ENCODE measurements around the gene CHRNA4.

The CHRNA4 gene

DNA sequence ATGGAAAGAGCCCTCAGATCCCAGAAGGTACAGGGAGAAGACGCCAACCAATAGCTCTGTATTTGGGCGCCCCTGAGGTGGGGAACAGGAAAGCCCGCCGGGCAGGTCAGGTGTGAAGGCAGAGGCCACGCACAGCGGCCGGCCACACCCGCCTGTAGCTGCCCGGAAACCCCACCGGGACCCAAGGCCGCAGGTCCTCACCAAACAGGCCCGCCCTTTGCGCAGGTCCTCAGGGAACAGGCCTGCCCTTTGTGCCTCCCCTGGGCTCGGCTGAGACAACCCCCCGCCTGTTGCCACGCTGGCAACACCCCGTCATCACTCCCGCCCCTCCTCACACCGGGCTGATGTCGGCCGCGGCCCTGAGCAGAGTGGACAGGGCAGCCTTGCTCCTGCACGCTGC lies 44.9 kb upstream of the CHRNA4 start:
- no peak overlapping the region for H3K4me3 ChIP-seq (ENCODE audit: low read length)
- TF ChIP-seq, protein P1, sequence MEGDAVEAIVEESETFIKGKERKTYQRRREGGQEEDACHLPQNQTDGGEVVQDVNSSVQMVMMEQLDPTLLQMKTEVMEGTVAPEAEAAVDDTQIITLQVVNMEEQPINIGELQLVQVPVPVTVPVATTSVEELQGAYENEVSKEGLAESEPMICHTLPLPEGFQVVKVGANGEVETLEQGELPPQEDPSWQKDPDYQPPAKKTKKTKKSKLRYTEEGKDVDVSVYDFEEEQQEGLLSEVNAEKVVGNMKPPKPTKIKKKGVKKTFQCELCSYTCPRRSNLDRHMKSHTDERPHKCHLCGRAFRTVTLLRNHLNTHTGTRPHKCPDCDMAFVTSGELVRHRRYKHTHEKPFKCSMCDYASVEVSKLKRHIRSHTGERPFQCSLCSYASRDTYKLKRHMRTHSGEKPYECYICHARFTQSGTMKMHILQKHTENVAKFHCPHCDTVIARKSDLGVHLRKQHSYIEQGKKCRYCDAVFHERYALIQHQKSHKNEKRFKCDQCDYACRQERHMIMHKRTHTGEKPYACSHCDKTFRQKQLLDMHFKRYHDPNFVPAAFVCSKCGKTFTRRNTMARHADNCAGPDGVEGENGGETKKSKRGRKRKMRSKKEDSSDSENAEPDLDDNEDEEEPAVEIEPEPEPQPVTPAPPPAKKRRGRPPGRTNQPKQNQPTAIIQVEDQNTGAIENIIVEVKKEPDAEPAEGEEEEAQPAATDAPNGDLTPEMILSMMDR (conservative IDR thresholded peaks at IDR 0.05; ENCODE audit: low read depth, low read length): no peak
- no peak for DNase-seq (ENCODE audit: low read depth)

DNA sequence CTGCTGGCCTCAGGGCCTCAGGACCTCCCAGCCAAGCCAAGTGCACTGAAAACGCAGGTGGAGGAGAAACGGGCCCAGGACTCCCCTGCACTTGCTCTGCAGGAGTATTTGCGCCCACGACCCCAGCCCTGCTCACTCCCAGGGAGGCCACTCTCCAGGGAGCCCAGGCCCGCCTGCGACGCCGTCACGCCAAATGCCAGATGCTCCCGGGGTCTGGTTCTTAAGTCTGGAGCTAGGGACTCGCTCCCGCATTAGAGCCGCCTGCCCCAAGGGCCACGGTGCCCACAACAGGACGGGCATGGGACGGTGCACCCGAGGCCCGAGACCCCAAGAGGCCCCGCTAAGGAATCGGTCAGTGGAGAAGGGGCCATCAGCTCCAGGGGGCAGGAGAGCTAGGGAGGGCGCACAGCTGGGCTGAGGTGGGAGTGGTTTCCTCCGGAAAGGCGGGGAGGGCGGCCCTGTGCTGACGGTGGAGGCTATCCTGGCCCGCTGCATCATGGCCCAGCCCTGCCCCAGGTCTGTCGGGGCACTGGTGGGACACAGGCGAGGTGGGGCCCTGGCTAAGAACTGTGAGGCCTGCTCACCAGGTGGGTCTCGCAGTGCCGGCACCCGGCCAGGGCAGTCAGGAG lies 44.1 kb upstream of the CHRNA4 start:
- H3K4me3 ChIP-seq (ENCODE audit: low read length): no peak overlapping the region
- TF ChIP-seq, protein P1 (conservative IDR thresholded peaks at IDR 0.05; ENCODE audit: low read depth, low read length): no peak
- DNase-seq (ENCODE audit: low read depth): no peak

DNA sequence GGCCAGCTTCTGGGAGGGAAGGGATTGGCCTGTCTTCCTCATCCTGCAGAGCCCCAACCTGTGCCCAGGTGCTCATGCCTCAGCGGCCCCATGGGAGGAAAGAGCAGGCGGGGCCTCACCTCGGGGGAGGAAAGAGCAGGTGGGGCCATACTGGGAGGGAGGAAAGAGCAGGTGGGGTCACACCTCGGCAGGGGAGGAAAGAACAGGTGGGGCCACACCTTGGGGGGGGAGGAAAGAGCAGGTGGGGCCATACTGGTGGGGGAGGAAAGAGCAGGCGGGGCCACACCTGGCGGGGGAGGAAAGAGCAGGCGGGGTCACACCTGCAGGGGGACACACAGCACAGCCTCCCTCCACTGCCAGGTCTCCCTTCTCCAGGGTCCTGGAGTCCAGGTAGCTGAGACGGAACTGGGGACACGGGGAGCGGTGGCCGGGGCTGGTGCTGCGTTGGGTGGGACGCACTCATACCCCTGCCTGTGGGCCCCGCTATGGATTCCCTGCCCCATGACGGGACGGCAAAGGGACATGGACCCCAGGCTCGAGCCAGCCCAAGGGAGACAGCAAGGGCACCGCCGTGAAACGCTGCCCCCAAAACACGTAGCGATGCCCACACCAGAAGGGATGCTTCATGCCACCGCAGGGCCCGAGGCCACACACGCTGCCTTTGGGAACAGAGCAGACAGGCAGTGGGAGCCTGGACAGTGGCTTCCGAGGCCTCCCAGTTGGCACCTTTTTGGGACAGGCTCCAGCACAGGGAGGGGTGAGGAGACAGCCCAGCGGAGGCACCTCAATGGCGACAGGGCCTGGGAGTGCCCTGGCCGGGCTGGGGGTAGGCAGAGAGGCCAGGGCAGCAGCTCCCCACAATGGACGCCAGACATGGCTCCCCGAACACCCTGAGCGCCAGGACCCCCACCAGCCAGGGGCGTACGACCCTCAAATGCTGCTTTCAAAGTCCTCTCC lies 43.3 kb upstream of the CHRNA4 start:
- TF ChIP-seq, protein P1 (conservative IDR thresholded peaks at IDR 0.05; ENCODE audit: low read depth, low read length): no peak
- no peak for DNase-seq (ENCODE audit: low read depth)
- no peak overlapping the region for H3K4me3 ChIP-seq (ENCODE audit: low read length)

DNA sequence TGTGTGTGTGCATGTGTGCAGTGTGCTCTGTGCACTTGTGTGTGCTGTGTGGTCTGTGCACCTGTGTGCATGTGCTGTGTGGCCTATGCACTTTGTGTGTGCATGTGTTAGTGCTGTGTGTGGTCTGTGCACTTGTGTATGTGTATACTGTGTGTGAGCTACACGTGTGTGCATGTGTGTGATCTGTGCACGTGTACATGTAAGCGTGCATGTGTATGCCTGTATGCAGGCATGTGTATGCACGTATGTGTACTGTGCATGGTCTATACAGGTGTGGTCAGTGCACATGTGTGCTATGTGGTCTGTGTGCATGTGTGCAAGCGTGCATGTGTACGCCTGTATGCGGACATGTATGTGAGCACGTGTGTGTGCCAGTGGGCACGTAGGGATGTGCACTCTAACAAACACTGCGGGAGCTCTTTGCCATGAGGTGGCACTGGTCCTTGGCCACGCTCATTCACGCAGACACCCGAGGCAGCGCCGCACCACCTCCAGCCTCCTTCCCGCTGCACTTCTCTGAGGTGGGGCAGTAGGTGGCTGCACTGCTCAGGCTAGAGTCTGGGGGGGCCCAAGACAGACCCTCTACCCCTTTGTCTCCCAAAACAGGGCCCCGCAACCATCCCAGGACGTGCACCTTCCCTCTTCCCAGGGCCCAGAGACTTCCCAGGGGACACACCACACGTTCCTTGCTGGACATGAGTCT lies 42.4 kb upstream of the CHRNA4 start:
- H3K4me3 ChIP-seq (ENCODE audit: low read length): no peak overlapping the region
- DNase-seq (ENCODE audit: low read depth): no peak
- TF ChIP-seq, protein P1 (conservative IDR thresholded peaks at IDR 0.05; ENCODE audit: low read depth, low read length): no peak

DNA sequence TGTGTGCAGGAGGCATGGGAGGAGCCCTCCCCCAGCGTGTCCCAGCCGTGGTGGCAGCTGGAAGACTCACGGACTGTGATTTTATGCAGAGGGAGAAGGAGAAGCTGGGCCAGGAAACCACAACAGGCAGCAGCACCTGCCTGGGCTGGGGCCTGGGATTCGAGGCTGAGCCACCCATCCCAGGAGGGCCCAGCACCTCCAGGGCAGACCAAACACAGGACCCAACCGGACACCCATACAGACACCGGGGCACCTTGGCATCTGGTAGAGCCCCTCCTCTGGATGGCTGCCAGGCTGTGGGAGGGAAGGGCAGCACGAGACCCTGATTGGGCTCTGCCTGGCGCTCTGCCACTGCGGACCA lies 41.7 kb upstream of the CHRNA4 start:
- H3K4me3 ChIP-seq (ENCODE audit: low read length): no peak overlapping the region
- TF ChIP-seq, protein P1 (conservative IDR thresholded peaks at IDR 0.05; ENCODE audit: low read depth, low read length): no peak
- DNase-seq (ENCODE audit: low read depth): no peak

DNA sequence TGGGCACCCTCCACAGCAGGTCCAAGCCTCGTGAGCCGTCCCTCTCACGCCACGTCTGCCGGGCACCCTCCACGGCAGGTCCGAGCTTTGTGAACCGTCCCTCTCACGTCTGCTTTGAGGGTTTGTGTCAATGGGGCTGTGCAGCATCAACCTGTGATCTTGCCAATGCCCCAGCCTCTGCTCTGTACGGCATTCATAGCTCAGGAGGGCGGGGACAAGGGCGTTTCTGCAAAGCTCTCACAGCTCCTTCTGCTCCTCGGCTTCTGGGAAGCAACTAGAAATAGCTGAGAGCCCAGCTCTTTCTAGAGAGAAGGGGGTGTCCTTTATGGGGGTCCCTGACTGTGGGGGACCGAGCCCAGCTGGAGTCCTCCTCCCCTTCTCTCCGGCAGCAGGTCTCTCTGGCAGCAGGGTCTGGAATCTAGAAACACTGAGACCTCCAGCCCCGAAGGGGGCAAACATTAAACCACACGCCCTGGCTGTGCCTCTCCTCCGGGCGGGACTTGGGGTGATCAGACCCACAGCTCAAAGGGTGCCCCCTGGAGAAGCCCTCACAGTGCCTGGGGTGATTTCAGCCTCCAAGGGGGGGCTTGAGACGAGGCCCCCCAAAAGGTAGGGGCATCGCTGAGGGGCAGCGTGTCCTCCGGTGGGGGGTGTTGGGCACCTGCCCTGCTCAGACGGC lies 41.2 kb upstream of the CHRNA4 start:
- no peak for DNase-seq (ENCODE audit: low read depth)
- no peak overlapping the region for H3K4me3 ChIP-seq (ENCODE audit: low read length)
- TF ChIP-seq, protein P1 (conservative IDR thresholded peaks at IDR 0.05; ENCODE audit: low read depth, low read length): no peak
